NCI-H524 (cell line): ENCODE results near the gene NFIC.
A peak's percentile ranks its signal among the peaks of the same experiment; 100 is the strongest.

Experiments used
- DNase-seq, 2 experiments: peaks; one replicate each; lab custom pipeline; 2025; lab: John Stamatoyannopoulos, UW

NFIC gene

GRCh38 chr19:3469638-3470499, 103.5 kb downstream of the NFIC start:
- peak in 1 of 2 experiments; percentile 50 for DNase-seq

DNA sequence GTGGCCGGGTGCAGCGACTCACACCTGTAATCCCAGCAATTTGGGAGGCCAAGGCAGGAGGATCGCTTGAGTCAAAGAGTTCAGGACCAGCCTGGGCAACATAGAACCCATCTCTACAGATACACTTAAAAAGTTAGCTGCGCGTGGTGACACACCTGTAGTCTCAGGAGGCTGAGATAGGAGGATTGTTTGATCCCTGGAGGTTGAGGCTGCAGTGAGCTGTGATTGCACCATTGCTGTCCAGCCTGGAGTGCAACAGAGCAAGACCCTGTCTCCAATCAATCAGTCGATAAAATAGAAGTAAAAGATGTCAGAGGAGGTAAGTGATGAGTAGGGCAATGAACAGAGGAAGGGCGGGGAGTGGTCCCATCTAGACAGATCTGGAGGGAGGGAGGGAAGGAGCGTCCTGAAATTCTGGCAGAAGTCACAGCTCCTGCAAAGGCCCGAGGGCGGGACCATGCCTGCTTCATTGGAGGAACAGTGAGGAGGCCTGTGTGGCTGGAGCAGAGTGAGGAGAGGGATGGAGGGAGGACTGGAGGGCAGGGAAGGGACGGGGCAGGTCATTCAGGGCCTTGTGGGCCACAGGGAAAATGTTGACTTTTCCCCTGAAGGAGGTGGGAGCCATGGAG, 104.2 kb downstream of the NFIC start:
- DNase-seq: no peak

- no peak for DNase-seq
Measured at GRCh38 chr19:3471954-3472655, 105.7 kb downstream of the NFIC start.

DNA sequence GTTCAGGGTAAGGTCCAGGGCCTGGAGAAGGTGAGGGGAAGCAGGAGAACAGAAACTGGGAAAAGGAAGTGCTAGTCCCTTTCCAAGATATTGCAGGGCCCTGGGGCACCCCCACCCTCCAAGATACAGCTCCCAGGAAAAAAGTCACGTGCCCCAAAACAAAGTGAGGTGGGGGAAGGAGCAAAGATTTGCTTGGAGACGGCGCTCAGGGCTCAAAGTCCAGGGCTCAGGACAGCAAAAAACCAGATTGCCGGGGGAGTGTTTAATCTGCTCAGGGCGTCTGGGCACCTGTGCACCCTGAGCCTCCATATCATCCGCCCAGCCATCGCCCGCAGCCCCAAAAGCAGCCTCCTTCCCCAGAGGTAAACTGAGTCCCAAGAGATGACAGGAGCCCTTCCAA, 107.6 kb downstream of the NFIC start:
- DNase-seq: no peak

DNA sequence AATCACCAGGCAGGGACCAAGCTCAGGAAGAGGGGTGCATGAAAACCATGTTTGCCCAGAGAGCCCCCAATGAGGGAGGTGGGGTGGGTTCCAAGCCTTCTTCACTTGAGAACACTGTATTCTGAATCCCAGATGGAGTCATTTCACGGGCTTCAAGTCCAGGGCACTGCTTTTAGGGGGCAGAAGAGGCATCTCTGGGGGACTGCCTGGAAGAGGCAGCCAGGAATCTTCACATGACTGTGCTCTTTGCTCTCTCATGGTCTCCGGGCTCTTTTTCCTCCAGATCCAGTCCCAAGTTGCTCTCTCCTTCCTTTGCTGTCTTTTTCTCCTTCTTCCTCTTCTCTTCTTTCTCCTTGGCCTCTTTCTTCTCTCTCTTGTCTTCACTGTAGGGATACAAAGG, 108.2 kb downstream of the NFIC start:
- DNase-seq: no peak

DNA sequence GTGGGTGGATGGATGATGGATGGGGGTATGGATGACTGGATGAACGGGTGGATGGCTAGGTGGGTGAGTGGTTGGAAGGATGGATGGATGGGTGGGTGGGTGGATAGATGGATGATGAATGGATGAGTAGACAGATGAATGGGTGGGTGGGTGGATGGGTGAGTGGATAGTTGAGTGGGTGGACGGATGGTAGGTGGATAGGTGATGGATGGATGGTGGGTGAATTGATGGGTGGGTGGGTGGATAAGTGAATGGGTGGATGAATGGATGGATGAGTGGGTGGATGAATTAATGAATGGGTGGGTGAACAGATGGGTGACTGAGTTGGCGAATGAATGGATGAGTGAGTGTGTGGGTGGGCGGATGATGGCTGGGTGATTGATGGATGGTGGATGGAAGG, 109.1 kb downstream of the NFIC start:
- DNase-seq: no peak

DNA sequence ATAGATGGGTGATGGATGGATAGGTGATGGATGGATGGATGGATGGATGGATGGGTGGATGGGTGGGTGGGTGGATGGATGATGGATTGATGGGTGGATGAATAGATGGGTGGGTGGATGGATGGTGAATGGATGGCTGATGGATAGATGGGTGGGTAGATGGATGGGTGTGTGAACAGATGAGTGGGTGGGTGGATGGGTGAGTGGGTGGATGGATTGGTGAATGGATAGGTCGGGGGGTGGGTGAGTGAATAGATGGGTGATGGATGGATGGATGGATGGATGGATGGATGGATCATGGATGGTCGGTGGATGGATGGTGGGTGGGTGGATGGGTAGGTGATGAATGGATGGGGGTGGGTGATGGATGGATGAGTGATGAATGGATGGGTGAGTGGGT, 110.4 kb downstream of the NFIC start:
- DNase-seq: no peak

GRCh38 chr19:3477506-3477905, 111.1 kb downstream of the NFIC start:
- no peak for DNase-seq

- no peak for DNase-seq
Measured at GRCh38 chr19:3477951-3478350, 111.6 kb downstream of the NFIC start.

DNA sequence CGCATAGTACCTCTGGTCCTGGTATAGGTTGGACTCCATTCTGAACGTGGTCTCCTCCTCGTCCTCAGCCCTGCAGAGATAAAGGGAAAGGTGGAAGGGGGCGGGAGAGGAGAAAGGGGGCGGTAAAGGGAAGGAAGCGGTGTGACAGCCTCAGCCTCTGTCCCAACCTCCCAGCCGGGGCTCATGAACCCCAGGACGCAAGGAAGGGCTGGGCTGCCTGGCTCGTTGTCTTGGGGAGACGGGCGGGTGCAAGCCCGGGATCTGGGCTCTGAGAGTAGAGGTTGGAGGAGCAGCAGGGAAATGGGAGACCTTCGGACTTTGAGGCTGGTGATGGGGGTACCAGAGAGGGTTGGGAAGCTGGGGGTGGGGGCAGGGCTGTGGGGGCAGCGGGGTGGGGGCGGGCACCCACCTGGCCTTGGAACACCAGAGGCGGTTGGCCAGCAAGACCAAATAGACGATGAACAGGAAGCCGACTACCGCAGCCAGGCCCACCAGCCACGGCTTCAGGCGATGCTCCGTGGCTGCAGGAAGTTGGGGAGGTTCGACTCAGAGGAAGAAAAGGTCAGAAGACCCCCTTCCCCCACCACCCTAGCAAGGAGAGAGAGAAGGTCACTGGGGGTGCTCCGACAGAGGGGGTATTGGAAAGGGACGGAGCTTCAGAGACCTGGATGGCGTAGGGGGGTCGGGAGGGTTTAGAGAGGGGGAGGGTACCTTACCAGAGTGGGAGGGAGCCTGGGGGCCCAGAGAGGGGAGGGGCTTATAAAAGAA, 112.2 kb downstream of the NFIC start:
- no peak for DNase-seq

DNA sequence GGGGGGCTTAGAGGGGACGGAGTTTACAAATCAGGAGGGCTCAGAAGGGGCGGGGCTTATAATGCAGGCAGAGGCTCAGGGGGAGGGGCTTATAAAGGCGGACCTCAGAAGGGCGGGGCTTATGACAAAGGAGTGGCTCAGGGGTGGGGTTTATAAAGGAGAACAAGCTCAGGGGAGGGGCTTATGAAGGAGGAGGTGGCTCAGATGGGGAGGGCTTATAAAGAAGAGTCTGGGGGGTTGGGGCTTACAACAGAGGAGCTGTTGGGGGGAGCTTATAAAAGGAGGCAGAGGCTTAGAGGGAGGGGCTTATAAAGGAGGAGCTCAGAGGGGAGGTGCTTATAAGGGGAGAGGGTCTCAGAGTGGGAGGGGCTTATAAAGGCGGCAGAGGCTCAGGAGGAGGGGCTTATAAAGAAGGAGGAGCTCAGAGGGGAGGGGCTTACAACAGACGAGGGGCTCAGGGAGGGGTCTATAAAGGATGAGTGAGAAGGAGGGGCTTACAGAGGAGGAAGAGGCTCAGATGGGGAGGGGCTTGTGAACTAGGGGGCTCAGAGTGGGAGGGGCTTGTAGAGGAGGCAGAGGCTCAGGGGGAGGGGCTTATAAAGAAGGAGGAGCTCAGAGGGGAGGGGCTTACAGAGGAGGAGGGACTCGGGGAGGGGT, 112.9 kb downstream of the NFIC start:
- no peak for DNase-seq

GRCh38 chr19:3479834-3480215, 113.4 kb downstream of the NFIC start:
- no peak for DNase-seq

- DNase-seq: no peak
Measured at GRCh38 chr19:3480383-3481091, 114.2 kb downstream of the NFIC start, which contains the start of gene SMIM24. Gene SMIM24, minus strand, starts transcription at chr19:3480525. Its CDS starts 62 bp downstream, at chr19:3480463.

DNA sequence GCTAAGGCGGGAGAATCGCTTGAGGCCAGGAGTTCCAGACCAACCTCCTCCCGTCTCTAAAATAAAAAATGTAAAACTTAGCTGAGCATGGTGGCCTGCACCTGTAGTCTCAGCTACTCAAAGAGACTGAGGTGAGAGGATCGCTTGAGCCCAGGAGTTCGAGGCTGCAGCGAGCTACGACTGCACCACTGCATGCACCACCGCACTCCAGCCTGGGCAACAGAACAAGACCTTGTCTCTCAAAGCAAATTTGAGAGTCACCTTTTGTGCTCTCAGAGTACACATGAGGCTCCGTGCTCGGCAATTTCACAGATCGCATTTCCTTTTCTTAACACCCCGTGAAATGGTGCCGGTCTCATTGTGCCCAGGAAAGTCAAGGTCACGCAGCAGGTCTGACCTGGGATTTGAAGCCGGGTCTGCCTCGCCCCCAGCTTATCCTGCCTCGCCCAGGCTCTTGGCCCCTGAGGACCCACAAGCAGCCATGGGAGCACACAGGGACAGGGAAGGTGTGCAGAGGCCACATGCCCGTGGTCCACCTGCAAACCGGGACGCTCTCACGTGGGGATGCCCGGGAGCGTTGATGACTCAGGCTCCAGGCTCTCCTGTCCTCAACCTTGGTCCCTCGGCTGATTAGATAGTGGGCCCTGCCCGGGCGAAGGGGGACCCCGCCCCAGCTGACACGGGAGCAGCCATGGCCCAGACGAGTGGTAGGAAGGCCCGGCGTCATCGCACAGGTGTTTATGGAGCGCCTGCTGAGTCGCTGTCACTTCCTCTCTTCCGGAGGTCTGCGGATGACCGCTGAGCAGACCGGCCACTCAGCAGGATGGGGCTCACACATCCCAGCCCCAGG, 115.1 kb downstream of the NFIC start:
- no peak for DNase-seq

DNA sequence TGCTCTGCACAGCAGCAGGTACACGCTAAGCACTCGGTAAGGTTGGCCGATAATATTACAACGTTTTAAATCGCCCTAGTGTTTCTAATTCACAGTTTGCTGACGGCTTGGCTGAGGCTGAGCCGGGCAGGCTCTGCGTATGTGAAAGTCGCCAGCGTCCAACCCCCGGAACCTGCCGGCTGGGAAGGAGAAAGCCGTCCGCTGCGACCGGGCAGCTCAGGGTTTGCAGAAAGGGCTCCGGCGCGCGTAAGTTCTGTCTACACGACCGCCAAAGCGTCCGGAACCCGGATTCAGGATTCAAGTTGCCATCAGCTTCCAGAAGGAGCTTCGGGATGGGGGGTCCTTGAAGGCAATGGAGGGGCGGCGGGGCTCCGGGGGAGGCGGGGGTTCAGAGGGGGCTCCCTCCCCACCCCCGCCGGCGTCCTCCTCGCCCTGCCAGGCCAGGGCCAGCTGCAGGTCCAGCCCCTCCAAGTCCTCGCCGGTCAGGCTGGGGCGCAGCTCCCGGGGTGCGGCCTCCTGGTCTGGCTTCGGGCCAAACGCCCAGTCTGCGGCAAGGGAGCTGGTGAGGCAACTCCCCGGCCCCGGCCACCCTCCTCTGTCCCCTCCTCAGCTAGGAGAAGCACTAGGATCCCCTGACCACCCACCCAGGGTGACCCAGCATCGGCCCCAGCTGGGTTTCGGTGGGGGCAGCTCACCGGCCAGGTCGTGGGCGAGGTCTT, 116.3 kb downstream of the NFIC start:
- peak in 1 of 2 experiments; percentile 33 for DNase-seq

DNA sequence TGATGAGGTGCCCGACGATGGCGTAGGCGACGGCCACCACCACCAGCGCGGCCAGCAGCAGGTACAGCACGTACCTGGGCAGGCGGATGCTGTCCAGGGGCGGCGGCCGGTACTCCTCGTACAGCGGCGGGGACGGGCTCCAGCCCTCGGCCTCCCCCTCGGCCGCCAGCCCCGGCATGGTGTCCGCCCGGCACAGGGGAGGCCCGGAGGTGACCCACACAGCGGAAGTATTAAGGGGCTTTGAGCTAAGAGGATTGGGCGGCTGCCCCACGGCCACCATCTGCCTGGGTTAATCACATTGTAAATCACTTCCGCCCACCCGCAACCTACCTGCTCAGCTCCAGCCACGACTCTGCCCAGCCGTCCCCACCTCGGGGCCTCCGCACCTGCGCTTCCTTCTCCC, 116.8 kb downstream of the NFIC start, which contains the start of gene SMIM44:
SMIM44 (minus strand) TSS at position 216 of the 403 bp plus-strand sequence; CDS start at position 178, 38 bp downstream.
- DNase-seq: peak in 1 of 2 experiments; percentile 54

GRCh38 chr19:3491396-3492119, 125.2 kb downstream of the NFIC start:
- DNase-seq: no peak

DNA sequence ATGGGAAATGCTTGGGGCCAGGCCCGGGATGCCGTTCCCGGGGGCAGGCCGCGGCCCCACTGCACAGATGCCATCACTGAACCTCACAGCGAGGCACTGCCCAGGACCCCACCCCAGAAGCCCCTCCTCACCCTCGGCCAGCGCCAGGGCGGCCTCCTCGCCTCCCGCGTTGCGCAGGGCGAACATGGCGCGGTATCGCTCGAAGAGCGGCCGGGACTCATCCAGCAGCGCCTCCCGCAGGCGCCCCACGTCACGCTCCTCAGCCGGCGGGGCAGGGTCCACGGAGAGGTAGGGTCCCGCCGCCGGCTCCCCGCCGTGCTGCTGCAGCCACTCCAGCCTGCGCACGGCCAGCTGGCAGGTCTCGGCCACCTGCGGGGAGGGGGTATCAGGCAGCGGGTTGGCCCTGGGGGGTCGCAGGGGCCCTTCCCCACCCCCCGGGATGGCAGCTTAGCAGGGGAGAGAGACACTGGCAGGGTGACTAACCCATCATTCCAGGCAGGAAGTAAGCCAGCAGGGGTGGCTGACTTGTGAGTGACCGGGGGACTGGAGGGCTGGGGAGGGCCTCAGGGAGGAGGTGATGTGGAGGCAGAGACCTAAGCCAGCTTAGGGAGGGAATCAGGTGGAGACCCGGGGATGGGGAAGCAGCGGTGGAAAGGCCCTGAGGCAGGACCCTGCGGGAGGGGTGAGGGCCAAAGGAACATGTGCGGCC, 125.9 kb downstream of the NFIC start:
- no peak for DNase-seq
